Ovary (tissue), 3 donors: ENCODE measurements around the gene RYR2.

Experiments
- CTCF ChIP-seq, 3 donors: fragments of 450-650 bp in 2 of 3; fragments of 200-600 bp in 1 of 3; IDR thresholded peaks; one replicate each; pipeline versions ENCODE4 v1.5.1 to v1.8.0; 2016 to 2022; ENCODE audit warnings: antibody characterized with exemption in 3 of 3, mild to moderate bottlenecking in 1 of 3
- EP300 ChIP-seq: sonication (generic); formaldehyde crosslinking; IDR thresholded peaks from one replicate; pipeline ENCODE4 v1.6.1; 2017; ENCODE audit warnings: antibody characterized with exemption
- POLR2A ChIP-seq: fragments of 450-650 bp; IDR thresholded peaks from one replicate; pipeline ENCODE4 v1.6.1; 2017; ENCODE audit warnings: antibody characterized with exemption, mild to moderate bottlenecking, moderate library complexity
- donor health status: DM: no; HTN: no; CAD: no.

GRCh38 chr1:237527761-237528160, 485.8 kb downstream of the RYR2 start:
- TF ChIP-seq CTCF (IDR thresholded peaks at IDR 0.05) (no peak), EP300 (no peak), POLR2A (no peak)
